HG02870 (cell line): ENCODE data around the gene KLHDC9.

Experiments
- ATAC-seq: cut with Tn5 transposase; IDR thresholded peaks from one replicate; pipeline ENCODE4 v1.9.1; 2021; ENCODE audit warnings: mild to moderate bottlenecking, moderate library complexity; ENCODE audit not compliant: unreplicated experiment

The KLHDC9 gene

DNA sequence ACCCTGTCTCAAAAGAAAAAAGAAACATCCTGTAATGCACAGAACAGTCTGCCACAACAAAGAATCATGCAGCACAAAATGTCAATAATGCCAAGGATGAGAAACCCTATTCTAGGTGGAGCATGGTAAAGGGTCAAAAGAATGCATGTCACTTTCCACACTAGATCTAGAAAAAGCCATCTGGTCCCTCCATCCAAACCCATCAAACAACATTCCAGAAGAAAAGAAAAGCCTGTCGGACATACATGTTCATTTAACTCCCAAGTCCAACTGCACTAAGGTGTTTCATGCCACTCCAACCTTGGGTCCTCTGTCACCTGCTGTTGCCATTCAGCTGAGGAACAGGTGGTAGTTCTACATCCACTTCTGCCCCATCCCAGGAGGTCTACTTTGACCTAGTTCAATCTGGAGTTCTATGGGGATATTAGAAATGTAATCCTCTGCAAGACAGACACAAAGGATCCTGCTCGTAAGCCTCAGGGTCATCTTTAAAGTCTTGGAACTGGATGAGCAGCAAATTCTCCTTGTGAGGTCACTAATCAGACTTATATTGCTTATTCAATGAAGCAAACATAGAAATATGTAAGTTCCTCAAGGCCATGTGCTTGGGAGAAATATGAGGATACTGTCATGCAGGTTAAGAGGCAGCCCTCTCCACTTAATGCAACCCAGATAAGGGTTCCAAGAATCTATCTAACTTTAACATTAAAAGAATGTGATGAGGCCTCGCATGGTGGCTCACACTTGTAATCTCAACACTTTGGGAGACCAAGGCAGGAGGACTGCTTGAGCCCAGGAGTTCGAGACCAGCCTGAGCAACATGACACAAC lies 30.6 kb downstream of the KLHDC9 start:
- no peak for ATAC-seq

DNA sequence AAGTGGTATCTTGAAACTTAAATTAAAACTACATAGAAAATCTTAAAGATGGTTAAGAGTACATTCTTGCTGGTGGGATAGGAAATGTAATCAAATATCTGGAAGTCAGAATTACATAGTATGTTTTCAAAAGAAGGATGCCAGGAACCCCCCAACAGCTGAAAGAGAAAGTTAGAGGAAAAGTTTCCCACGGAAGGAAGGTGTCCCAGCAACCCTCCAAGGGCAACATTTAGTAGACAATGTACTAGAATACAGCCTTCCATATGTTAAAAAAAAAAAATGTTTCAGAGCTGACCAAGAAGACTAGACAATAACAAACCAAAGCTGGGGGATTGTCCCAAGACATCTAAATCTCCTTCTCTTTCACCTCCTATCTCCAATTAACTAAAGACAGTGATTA lies 32.1 kb downstream of the KLHDC9 start:
- ATAC-seq: no peak

DNA sequence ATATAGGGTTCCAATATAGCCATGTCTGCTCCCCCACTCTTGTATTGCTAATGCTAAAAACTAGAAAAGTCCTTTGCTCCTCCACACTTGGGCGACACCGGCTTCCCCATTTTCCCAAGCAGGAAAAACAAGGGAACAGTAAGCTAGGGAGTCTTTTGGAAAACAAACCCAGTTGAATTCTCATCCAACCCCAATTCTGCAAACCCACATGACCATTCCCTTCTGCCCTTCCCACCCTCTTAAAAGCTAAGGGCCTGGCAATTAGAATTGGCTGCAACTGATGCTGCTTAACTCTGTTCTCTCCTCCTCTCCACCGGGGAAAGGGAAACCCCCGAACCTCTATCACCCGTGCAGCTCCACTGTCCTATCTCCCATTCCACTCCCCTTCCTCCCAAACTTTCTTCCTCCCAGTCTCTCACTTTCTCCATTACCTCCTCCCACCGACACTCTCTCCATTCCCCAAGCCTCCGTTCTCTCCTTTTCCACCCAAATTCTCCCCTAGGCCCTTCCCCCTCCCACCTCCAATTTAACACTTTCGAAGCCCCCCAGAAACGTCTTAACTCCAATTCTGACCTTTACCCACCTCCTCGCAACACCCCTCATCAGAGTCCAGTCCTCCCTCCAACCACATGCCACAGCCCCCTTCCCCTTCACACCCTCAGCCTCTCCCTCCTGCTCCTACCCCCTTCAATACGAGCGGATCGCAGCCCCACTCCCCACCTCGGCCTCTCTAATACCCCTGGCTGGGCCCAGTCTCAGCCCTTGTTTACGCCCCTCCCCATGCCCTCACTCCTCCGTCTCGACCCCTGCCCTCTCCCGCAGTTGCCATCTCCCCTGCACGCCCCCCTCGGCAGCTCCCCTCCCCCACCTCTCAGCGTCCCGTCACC lies 33.6 kb downstream of the KLHDC9 start:
- no peak for ATAC-seq

DNA sequence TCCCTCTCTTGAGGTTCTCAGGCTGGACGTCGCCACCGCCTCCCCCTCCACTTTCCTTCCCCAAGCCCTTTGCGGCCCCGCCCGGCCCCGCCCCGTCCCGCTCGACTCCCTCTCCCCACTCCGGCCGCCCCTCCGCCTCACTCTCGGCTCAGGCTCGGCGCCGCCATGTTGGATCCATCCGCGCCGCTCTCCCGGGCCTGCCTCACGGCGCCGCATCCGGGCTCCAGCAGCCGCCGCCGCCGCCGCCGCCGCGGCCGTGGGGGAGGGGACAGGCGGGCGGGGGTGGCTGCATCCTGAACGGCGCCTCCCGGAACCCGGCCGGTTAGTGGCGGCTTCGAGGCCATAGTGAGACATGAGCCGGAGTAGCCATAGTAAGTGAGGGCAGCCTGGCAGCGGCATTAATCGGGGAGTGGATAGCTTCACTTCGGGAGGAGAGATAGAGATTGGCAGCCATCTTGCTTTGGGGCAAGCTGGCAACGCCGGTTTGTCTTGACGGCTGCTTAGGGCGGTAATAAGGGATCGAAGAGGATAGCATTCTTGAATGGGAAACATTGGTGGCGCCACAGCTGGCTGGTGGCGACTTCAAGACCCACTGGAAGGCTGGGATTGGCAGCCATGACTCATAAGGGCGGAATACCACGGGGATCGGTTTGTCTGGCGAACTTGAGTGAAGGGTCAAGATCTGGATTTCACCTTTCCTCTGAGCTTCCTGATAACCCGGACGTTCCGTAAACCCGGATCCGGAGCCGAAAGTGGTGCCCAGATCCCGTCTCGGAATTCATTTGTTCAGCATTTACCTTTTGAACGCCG lies 34.5 kb downstream of the KLHDC9 start, which contains the start of gene DEDD:
TSS of gene DEDD (minus strand) at position 258 of the 810 bp plus-strand sequence. CDS start 8,205 bp downstream, outside the sequence.
- ATAC-seq: peak; percentile 96

DNA sequence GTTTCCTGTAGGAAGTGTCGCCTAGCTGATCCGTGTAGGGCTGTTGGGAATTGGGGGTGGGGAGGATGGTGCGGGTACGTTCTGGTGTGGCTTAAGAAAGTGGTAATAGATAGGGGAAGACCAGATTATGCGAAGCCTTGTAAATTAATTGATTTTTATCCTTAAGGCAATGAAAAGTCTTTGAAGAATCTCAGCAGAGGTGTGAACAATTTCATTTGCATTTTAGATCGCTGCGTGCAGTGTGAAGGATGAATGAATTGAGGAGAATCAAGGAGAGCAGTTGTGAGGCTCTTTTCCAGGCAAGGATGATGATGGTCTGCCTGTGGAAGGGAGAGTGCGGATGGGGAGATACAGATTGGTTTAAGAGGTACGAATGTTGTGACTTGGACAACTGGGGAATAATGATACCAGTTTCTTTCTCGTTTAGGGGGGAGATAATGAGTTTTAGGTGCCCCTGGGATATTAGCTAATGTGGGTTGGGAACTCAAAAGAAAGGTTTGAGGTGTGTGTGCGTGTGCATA lies 35.1 kb downstream of the KLHDC9 start:
- ATAC-seq: no peak

DNA sequence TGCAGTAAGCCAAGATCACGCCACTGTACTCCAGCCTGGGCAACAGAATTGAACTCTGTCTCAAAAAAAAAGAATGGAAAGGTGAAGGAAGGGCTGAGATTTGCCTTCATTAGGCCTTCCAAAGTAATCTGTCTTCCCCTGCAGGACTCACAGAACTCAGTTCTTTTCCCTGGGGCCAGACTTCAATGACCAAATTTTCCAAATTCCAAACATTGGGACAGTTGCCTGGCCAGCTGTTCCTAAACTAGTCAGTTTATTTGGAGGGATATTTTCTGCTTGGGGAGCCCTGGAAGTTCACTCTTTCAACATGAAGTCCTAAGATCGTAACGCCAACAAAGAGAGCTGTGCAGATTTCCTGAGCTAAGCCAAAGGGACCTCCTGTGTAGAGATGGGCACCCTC lies 39.7 kb downstream of the KLHDC9 start:
- no peak for ATAC-seq

DNA sequence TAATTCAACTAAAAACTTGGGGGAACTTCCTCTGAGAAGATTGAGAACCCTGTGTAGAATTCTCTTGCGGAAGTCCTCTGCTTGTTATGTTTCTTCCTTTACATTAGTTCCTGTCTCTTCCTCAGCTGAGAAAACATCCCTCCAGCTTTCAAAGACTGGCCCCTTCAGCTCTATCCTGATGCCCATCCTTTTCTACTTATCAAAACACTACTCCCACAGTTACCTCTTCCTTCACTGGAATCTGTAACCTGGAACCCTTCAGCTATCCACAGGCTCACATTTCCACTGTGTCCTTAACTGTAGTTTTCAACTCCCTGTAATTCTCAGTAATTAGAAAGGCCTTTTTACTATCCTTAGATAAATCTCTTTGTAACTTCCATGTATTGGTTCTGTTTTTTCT lies 40.3 kb downstream of the KLHDC9 start:
- ATAC-seq: no peak

DNA sequence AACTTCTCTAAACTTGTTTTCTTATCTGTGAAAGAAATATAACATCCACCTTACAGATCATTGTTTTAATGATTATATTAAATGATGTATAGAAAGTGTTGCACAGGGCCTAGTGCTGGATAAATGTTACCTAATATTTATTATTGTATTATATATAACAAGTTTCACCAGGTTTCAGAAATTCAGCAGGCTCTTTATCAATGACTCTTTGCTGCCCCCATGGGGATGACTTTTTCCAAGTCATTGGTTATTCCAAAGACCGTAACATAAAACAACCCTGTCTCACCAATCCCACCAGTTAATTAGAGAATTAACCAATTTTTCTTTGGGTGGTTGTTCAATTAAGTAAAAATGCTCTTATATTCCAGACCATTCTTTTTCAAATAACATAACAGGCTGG lies 41.6 kb downstream of the KLHDC9 start:
- ATAC-seq: no peak

DNA sequence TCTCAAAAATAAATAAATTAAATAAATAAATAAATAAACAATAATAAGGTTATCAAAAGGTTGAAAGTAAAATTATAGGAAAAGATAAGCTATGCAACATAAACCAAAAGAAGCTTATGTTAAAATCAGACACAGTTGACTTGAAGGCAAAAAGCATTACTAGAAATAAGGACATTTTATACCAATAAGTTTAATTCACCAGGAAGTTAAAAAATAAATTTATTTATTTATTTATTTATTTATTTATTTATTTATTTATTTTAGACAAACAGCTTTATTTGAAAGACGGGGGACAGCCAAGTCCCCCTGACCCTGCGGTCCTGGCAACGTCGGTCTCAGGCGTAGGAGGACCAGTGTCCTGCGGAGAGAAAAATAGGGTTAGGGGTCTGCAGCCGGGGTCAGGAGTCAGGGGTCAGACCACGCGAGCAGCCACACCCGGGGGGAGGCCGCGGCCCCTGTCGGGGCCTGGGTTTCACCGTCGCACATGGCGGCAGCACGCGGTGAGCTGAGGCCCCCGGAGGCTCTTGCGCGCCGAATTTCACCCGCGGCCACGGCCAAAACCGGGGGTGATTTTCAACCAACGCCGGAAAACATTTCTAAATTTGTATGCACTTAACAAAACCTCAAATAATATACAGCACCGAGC lies 42.7 kb downstream of the KLHDC9 start:
- no peak for ATAC-seq

DNA sequence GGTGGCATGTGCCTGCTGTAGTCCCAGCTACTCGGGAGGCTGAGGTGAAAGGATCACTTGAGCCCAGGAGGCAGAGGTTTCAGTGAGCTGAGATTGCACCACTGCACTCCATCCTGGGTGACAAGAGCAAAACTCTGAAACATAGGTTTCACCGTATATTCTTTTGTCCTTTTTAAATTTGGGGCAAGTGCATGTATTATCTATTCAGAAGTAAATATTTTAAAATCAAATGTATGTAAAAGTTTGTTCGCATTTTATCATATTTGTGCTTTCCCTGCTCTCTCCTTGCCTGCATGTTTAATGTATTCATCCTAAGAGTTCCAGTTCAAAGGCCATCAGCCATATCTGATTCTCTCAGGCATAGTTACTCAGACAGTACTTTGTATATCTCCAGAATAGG lies 47.7 kb downstream of the KLHDC9 start:
- no peak for ATAC-seq
